Neural progenitor cell (in vitro differentiated cells): ENCODE data around the gene IFRD2.

Experiments
- EZH2 ChIP-seq: fragments of 200-600 bp; sonication (generic); IDR thresholded peaks from 2 replicates; pipeline ENCODE4 v1.6.1; 2017; ENCODE audit warnings: antibody characterized with exemption, mild to moderate bottlenecking, moderate library complexity
- TF ChIP-seq, protein P1 (sequence below): fragments of 200-600 bp; sonication (generic); IDR thresholded peaks from 2 replicates; pipeline ENCODE4 v1.5.1; 2017; ENCODE audit warnings: antibody characterized with exemption, mild to moderate bottlenecking

DNA sequence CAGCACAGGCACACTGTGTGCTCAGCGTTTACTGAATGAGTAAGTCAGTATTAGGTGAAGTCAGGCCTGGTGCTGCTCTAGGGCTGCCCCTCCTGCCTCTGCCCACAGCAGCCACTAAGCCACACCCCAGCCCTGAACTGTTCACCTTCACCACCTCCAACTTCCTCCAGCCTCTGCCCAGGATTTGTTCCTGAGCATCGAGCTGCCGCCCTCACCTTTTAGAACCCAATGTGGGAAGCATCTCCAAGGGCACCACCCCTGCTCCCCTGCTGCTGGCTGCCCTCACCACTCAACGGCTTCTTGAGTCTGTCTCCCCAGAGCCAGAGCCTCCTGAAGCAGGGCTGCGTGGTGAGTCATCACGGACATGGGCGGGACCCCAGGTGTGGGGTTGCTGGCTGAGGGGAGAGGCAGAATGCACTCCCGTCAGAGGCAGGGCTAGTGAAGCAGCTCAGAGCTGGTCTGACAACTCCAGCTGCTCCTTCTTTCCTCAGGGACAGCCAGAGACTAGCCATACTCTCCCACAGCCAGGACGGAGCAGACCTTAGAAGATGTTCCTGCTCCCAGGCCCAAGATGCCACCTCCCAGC is 24.5 kb upstream of the IFRD2 start:
- TF ChIP-seq, protein P1, sequence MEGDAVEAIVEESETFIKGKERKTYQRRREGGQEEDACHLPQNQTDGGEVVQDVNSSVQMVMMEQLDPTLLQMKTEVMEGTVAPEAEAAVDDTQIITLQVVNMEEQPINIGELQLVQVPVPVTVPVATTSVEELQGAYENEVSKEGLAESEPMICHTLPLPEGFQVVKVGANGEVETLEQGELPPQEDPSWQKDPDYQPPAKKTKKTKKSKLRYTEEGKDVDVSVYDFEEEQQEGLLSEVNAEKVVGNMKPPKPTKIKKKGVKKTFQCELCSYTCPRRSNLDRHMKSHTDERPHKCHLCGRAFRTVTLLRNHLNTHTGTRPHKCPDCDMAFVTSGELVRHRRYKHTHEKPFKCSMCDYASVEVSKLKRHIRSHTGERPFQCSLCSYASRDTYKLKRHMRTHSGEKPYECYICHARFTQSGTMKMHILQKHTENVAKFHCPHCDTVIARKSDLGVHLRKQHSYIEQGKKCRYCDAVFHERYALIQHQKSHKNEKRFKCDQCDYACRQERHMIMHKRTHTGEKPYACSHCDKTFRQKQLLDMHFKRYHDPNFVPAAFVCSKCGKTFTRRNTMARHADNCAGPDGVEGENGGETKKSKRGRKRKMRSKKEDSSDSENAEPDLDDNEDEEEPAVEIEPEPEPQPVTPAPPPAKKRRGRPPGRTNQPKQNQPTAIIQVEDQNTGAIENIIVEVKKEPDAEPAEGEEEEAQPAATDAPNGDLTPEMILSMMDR, result no peak
- no peak for TF ChIP-seq EZH2
